NCI-H510A (cell line): Measurements from ENCODE around the gene ODAD3.
"Not testable (repeated sequence)": the region's sequence is repeated elsewhere in the genome, so short reads cannot be mapped to it uniquely, and the experiment has no call there.

ENCODE experiments used
- DNase-seq: peaks from one replicate; lab custom pipeline; 2025; lab: John Stamatoyannopoulos, UW

ODAD3 gene

GRCh38 chr19:11435057-11435832, at the start of gene ODAD3, which contains the start of gene PRKCSH:
Gene ODAD3, minus strand, starts transcription at chr19:11435121. Its CDS starts 105 bp downstream, at chr19:11435016.
Gene PRKCSH, plus strand, starts transcription at chr19:11435635. Its CDS starts 483 bp downstream, at chr19:11436118.
- peak; percentile 100 for DNase-seq

- no peak for DNase-seq
Measured at GRCh38 chr19:11483366-11484111, 48.6 kb upstream of the ODAD3 start.

- DNase-seq, result peak; percentile 73
Measured at GRCh38 chr19:11482384-11483050, 47.6 kb upstream of the ODAD3 start.

- DNase-seq, result peak; percentile 94
Measured at GRCh38 chr19:11481534-11482383, 46.8 kb upstream of the ODAD3 start.

GRCh38 chr19:11480715-11481533, 46.0 kb upstream of the ODAD3 start, which contains the start of gene ELAVL3:
Gene ELAVL3, minus strand, starts transcription at chr19:11481046. Its CDS starts 438 bp downstream, at chr19:11480608.
- DNase-seq, result no peak

GRCh38 chr19:11479898-11480714, 45.2 kb upstream of the ODAD3 start:
- DNase-seq, result no peak

- DNase-seq, result no peak
Measured at GRCh38 chr19:11479090-11479897, 44.4 kb upstream of the ODAD3 start.

GRCh38 chr19:11478167-11479089, 43.5 kb upstream of the ODAD3 start:
- no peak for DNase-seq

GRCh38 chr19:11475861-11476260, 40.9 kb upstream of the ODAD3 start:
- DNase-seq, result no peak

GRCh38 chr19:11475343-11475742, 40.4 kb upstream of the ODAD3 start:
- not testable (repeated sequence) for DNase-seq

- DNase-seq, result no peak
Measured at GRCh38 chr19:11473725-11474124, 38.8 kb upstream of the ODAD3 start.

GRCh38 chr19:11468266-11468845, 33.4 kb upstream of the ODAD3 start:
- DNase-seq, result not testable (repeated sequence)

- DNase-seq, result no peak
Measured at GRCh38 chr19:11465600-11465999, 30.7 kb upstream of the ODAD3 start.

GRCh38 chr19:11464333-11465265, 29.7 kb upstream of the ODAD3 start:
- no peak for DNase-seq

- no peak for DNase-seq
Measured at GRCh38 chr19:11463391-11463790, 28.5 kb upstream of the ODAD3 start.

- DNase-seq, result no peak
Measured at GRCh38 chr19:11461453-11461852, 26.5 kb upstream of the ODAD3 start.
